ENCODE results near the gene DHX38. TPM values are rescaled to one million over a fixed set of nuclear protein-coding genes. Genes with fewer than 3 reads are reported as not detected.

DHX38 gene
- total and polyA plus RNA-seq, 5 donors = 27.7 to 45.9 (median 41.5) TPM

GRCh38 chr16:72134507-72134906 is 40.9 kb downstream of the DHX38 start:
- Histone ChIP-seq H3K27me3 (ENCODE audit: control insufficient read depth, insufficient read depth) (no peaks in the 10 kb centered on the region), H3K27ac (ENCODE audit: low read length) (no peak overlapping the region), H3K9me3 (ENCODE audit: control insufficient read depth, low read length) (no peaks in the 10 kb centered on the region), H3K4me1 (ENCODE audit: control insufficient read depth, insufficient read depth, low read length) (no peaks in the 10 kb centered on the region), H3K4me3 (ENCODE audit: low read length) (no peak overlapping the region)
- DNase-seq = no peak
- 88% methylated on average over 2 of the region's 2 CpGs for WGBS
- ATAC-seq = no peak
- intact Hi-C loops (cut with DNase I) = no loop called here

- no peak for ATAC-seq
- 75% methylated on average over 15 of the region's 15 CpGs for WGBS
- H3K4me3 ChIP-seq (ENCODE audit: low read length) = no peak overlapping the region
Measured at GRCh38 chr16:72137380-72138063, 43.9 kb downstream of the DHX38 start.

GRCh38 chr16:72138064-72138572 is 44.5 kb downstream of the DHX38 start:
- DNase-seq (no peak), ATAC-seq (no peak)
- intact Hi-C loops (cut with DNase I) = no loop called here
- Histone ChIP-seq H3K27ac (ENCODE audit: low read length) (no peak overlapping the region), H3K27me3 (ENCODE audit: control insufficient read depth, insufficient read depth) (no peaks in the 10 kb centered on the region), H3K4me3 (ENCODE audit: low read length) (no peak overlapping the region), H3K9me3 (ENCODE audit: control insufficient read depth, low read length) (no peaks in the 10 kb centered on the region), H3K4me1 (ENCODE audit: control insufficient read depth, insufficient read depth, low read length) (no peaks in the 10 kb centered on the region)
- WGBS = 82% methylated on average over 4 of the region's 4 CpGs

More at GRCh38 chr16:72137380-72138063, 43.9 kb downstream of the DHX38 start:
- no peaks in the 10 kb centered on the region for H3K27me3 ChIP-seq (ENCODE audit: control insufficient read depth, insufficient read depth)
- no peaks in the 10 kb centered on the region for H3K4me1 ChIP-seq (ENCODE audit: control insufficient read depth, insufficient read depth, low read length)
- no peaks in the 10 kb centered on the region for H3K9me3 ChIP-seq (ENCODE audit: control insufficient read depth, low read length)
- DNase-seq = no peak
- intact Hi-C loops (cut with DNase I) = no loop called here
- H3K27ac ChIP-seq (ENCODE audit: low read length) = no peak overlapping the region

GRCh38 chr16:72139908-72140307 is 46.3 kb downstream of the DHX38 start:
- ATAC-seq = no peak

GRCh38 chr16:72142476-72142875 is 48.8 kb downstream of the DHX38 start:
- no peak for DNase-seq
- no peak overlapping the region for H3K4me3 ChIP-seq (ENCODE audit: low read length)
- no peaks in the 10 kb centered on the region for H3K4me1 ChIP-seq (ENCODE audit: control insufficient read depth, insufficient read depth, low read length)
- no peaks in the 10 kb centered on the region for H3K9me3 ChIP-seq (ENCODE audit: control insufficient read depth, low read length)
- intact Hi-C loops (cut with DNase I) = no loop called here
- H3K27ac ChIP-seq (ENCODE audit: low read length) = no peak overlapping the region
- WGBS = 57% methylated on average over 1 of the region's 1 CpG
- no peak for ATAC-seq
- no peaks in the 10 kb centered on the region for H3K27me3 ChIP-seq (ENCODE audit: control insufficient read depth, insufficient read depth)

More at GRCh38 chr16:72139908-72140307, 46.3 kb downstream of the DHX38 start:
- intact Hi-C loops (cut with DNase I) = no loop called here
- DNase-seq = no peak
- Histone ChIP-seq H3K27me3 (ENCODE audit: control insufficient read depth, insufficient read depth) (no peaks in the 10 kb centered on the region), H3K4me3 (ENCODE audit: low read length) (no peak overlapping the region), H3K27ac (ENCODE audit: low read length) (no peak overlapping the region), H3K4me1 (ENCODE audit: control insufficient read depth, insufficient read depth, low read length) (no peaks in the 10 kb centered on the region), H3K9me3 (ENCODE audit: control insufficient read depth, low read length) (no peaks in the 10 kb centered on the region)
- WGBS = 96% methylated on average over 2 of the region's 2 CpGs

GRCh38 chr16:72149676-72150464 is 56.2 kb downstream of the DHX38 start:
- intact Hi-C loops (cut with DNase I) = no loop called here
- H3K4me1 ChIP-seq (ENCODE audit: control insufficient read depth, insufficient read depth, low read length) = no peaks in the 10 kb centered on the region
- DNase-seq = no peak
- no peaks in the 10 kb centered on the region for H3K27me3 ChIP-seq (ENCODE audit: control insufficient read depth, insufficient read depth)
- WGBS = 75% methylated on average over 8 of the region's 8 CpGs
- no peaks in the 10 kb centered on the region for H3K9me3 ChIP-seq (ENCODE audit: control insufficient read depth, low read length)
- H3K27ac ChIP-seq (ENCODE audit: low read length) = no peak overlapping the region
- no peak for ATAC-seq
- H3K4me3 ChIP-seq (ENCODE audit: low read length) = no peak overlapping the region

GRCh38 chr16:72159386-72159785 is 65.7 kb downstream of the DHX38 start:
- no peaks in the 10 kb centered on the region for H3K4me1 ChIP-seq (ENCODE audit: control insufficient read depth, insufficient read depth, low read length)
- intact Hi-C loops (cut with DNase I) = no loop called here
- no peak for ATAC-seq
- H3K27me3 ChIP-seq (ENCODE audit: control insufficient read depth, insufficient read depth) = no peaks in the 10 kb centered on the region
- no peak overlapping the region for H3K4me3 ChIP-seq (ENCODE audit: low read length)
- 37% methylated on average over 2 of the region's 2 CpGs for WGBS
- no peak overlapping the region for H3K27ac ChIP-seq (ENCODE audit: low read length)
- no peaks in the 10 kb centered on the region for H3K9me3 ChIP-seq (ENCODE audit: control insufficient read depth, low read length)
- no peak for DNase-seq

- no peak for ATAC-seq
- no peak overlapping the region for H3K27ac ChIP-seq (ENCODE audit: low read length)
- WGBS = 72% methylated on average over 2 of the region's 2 CpGs
- intact Hi-C loops (cut with DNase I) = no loop called here
- H3K27me3 ChIP-seq (ENCODE audit: control insufficient read depth, insufficient read depth) = no peaks in the 10 kb centered on the region
- H3K4me3 ChIP-seq (ENCODE audit: low read length) = no peak overlapping the region
- no peaks in the 10 kb centered on the region for H3K4me1 ChIP-seq (ENCODE audit: control insufficient read depth, insufficient read depth, low read length)
- H3K9me3 ChIP-seq (ENCODE audit: control insufficient read depth, low read length) = no peaks in the 10 kb centered on the region
- no peak for DNase-seq
Measured at GRCh38 chr16:72159801-72160200, 66.2 kb downstream of the DHX38 start.

GRCh38 chr16:72162105-72162692 is 68.6 kb downstream of the DHX38 start:
- no peak overlapping the region for H3K27ac ChIP-seq (ENCODE audit: low read length)
- ATAC-seq (no peak), DNase-seq (no peak)
- no peak overlapping the region for H3K4me3 ChIP-seq (ENCODE audit: low read length)
- no peaks in the 10 kb centered on the region for H3K4me1 ChIP-seq (ENCODE audit: control insufficient read depth, insufficient read depth, low read length)
- WGBS = 71% methylated on average over 6 of the region's 6 CpGs
- intact Hi-C loops (cut with DNase I) = no loop called here
- H3K27me3 ChIP-seq (ENCODE audit: control insufficient read depth, insufficient read depth) = no peaks in the 10 kb centered on the region
- no peaks in the 10 kb centered on the region for H3K9me3 ChIP-seq (ENCODE audit: control insufficient read depth, low read length)
